HuH-7.5 (cell line): ENCODE data around the gene MRTFA.
"Not testable (repeated sequence)": the region's sequence is repeated elsewhere in the genome, so short reads cannot be mapped to it uniquely, and the experiment has no call there.

ENCODE experiments used
- DNase-seq: peaks from one replicate; pipeline ENCODE4 v3.0.0; 2011; ENCODE audit warnings: low spot score

Gene MRTFA

GRCh38 chr22:40554023-40554422, 82.5 kb downstream of the MRTFA start:
- DNase-seq: not testable (repeated sequence)

- DNase-seq: no peak
These were observed 83.4 kb downstream of the MRTFA start for GRCh38 chr22:40553014-40553554.

GRCh38 chr22:40552070-40552469, 84.4 kb downstream of the MRTFA start:
- DNase-seq: no peak

- DNase-seq: no peak
These were observed 88.8 kb downstream of the MRTFA start for GRCh38 chr22:40547729-40548143.

GRCh38 chr22:40544758-40545157, 91.8 kb downstream of the MRTFA start:
- no peak for DNase-seq

GRCh38 chr22:40542821-40543540, 93.5 kb downstream of the MRTFA start:
- DNase-seq: no peak

- no peak for DNase-seq
These were observed 95.2 kb downstream of the MRTFA start for GRCh38 chr22:40541300-40541699.

- DNase-seq: no peak
These were observed 96.3 kb downstream of the MRTFA start for GRCh38 chr22:40540265-40540664.

GRCh38 chr22:40536149-40536548, 100.4 kb downstream of the MRTFA start:
- not testable (repeated sequence) for DNase-seq

- DNase-seq: no peak
These were observed 100.9 kb downstream of the MRTFA start for GRCh38 chr22:40535642-40536041.

- no peak for DNase-seq
These were observed 101.4 kb downstream of the MRTFA start for GRCh38 chr22:40535189-40535512.

- no peak for DNase-seq
These were observed 101.9 kb downstream of the MRTFA start for GRCh38 chr22:40534379-40535188.

GRCh38 chr22:40533712-40534378, 102.7 kb downstream of the MRTFA start:
- DNase-seq: no peak

GRCh38 chr22:40531951-40532900, 104.3 kb downstream of the MRTFA start:
- DNase-seq: no peak

- DNase-seq: not testable (repeated sequence)
These were observed 106.1 kb downstream of the MRTFA start for GRCh38 chr22:40530391-40530790.

- no peak for DNase-seq
These were observed 106.7 kb downstream of the MRTFA start for GRCh38 chr22:40529821-40530220.

GRCh38 chr22:40526960-40527359, 109.6 kb downstream of the MRTFA start:
- no peak for DNase-seq

- no peak for DNase-seq
These were observed 111.2 kb downstream of the MRTFA start for GRCh38 chr22:40525250-40525884.

- DNase-seq: no peak
These were observed 111.9 kb downstream of the MRTFA start for GRCh38 chr22:40524392-40525249.

GRCh38 chr22:40522141-40522540, 114.4 kb downstream of the MRTFA start:
- no peak for DNase-seq
